GM19035 (cell line): ENCODE data around the gene TIMM23.
"Not testable (repeated sequence)": the region's sequence is repeated elsewhere in the genome, so short reads cannot be mapped to it uniquely, and the experiment has no call there.

Experiments used
- ATAC-seq: cut with Tn5 transposase; IDR thresholded peaks from one replicate; pipeline ENCODE4 v1.9.1; 2021; ENCODE audit not compliant: unreplicated experiment

TIMM23 gene

DNA sequence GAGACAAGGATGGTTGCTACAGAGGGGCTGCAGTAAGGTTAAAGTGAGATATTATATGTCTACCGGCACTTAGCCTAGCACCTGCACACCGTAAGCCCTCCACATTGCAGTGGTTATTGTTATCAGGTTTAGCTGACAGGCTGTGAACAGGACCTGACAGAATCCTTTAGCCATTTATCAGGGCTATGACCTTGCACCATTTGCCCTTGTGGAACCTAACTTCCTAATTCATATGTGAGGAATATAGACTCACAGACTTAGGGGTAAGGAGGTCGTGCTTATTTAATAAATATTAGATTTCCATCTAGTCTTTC, 48.0 kb downstream of the TIMM23 start:
- no peak for ATAC-seq

DNA sequence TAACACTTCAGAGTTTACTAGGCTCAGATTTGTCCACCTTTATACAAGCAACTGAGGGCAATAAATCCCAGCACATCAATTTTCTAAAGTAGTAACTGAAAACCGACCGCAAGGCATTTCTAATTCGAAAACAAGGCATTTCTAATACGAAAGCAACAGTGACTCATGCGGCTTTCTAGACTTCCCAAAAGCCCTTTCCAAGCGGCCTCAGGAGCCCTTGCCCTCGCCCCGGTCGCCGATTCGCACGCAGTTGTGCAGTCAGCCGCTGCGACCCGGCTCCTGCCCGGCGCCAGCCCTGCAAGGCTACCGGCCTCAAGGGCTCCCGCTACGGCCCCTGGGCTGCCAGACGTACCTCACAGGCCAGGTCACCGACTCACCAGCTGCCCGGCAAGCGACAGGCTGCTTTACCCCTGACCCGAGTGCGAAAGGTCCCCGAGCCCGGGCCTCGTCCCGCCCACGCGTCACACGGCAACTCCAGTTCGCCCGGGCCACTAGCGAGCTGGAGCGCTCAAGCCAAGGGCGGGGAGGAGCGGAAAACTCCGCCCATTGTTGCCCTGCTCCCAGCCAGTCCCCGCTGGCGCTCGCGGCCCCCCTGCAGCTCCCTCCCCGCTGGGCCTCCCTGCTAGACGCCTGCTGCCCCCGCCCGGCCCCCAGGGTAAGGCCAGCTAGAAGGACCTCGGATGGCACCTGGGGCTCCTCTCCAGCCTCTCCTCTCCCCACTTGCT, 50.9 kb downstream of the TIMM23 start:
- peak; percentile 94 for ATAC-seq

DNA sequence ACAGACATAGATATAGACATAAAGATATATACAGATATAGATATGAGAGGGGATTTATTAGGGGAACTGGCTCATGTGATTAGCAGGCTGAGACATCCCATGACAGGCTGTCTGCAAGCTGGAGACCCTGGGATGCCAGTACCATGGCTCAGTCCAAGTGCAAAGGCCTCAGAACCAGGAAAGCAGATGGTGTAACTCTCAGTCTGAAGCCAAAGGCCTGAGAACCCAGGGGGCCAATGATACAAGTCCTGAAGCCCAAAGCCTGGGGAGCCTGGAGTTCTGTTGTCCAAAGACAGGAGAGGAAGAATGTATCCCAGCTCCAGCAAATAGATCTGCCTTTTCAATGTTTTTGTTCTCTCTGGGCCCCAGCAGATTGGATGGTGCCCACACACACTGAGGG, 52.7 kb downstream of the TIMM23 start:
- no peak for ATAC-seq

DNA sequence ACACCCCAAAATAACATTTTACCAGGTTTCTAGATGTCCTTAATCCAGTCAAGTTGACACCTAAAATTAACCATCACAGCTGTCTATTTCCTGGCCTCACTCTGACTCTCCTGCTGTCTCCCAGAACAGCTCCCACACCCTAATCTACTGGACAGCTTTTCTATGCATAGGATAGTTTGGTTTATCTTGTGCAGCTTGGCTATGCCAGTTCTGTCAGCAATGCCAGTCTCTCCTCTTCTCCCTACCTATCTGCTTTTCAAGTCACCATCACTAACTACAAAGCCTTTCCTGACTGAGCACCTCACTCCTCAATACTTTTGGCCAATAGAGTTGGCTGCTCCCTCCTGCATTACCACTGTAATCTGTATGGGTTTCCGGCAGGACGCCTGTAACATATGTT, 53.1 kb downstream of the TIMM23 start:
- no peak for ATAC-seq

DNA sequence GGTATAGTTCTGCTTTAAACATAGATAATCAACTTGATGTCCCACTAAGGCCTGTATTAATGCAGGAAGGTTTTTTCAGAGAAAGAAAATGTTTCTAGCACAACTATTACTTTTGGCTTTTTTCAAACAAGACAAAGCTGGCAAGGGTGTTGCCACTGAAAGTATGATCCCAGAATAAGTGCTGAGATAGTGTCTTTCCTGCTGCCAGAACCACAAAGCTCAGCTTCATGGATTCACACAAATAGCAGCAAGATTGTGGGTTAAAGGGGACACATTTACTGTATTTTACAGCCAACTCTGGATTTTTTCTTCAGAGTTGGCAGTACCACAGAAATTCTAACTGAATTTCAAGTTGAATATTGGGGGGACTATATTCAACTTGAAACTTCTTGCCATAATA, 53.8 kb downstream of the TIMM23 start:
- ATAC-seq: no peak

DNA sequence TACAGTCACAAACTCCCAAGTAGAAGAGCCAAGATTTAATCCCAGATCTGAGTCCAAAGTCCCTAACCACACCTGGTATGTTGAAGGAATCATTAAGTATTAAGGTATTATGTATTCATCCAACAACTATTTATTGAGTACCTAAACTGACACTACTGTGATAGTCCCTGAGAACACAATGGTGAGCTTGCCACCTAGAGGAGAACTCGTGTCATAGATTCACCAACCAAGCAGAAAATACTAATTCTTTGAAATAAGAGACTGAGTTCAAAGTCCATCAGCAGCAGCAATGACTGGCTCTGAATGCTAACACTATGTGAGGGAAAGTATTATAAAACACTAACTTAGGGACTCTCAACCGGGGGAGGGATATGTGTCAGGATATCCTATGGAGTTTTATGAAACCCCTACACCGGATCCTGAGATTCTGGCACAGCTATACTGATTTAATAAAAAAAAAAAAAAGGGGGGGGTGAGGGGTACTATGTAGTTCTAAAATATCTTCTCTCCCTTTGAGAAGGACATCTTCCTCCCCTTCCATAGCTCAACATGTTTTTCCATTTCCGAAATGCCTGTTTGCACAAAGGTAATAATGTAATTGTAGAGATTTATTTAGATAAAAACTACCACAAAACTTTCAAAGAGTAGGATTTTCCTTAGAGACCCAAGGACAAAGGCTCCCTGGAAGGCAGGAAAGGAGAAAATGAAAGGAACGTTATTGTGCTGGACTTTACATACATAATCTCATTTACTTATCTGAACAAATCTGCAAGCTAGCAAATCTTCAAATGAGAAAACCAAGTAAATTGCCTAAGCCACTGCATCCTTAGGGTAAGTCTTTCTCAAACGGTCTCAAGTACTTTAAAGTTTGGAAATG, 56.5 kb downstream of the TIMM23 start:
- no peak for ATAC-seq

DNA sequence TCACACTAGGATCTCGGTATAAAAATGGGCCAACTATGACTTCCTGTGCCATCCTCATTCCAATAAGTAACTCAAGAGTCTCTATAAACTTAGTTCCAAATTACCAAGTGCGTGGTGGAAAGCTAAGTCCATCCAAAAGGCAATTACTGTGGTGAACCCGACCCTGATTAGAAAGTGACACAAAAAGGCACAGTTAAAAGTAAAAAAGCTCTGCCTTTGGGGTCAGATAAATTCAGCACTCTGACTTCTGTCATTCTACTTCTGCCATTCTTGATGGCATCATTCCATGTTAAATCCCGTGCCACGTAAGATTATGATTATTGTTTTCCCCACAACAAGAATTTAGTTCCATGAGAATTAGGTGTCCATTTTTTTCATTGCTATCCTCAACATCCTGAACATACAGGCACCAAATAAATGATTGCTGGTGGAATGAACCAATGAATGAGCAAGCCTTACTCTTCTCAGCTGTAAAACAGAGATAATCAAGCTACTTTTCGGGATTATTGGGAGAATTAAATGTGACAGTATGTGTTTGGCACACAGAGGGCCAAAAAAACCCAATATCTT, 57.3 kb downstream of the TIMM23 start:
- ATAC-seq: no peak

DNA sequence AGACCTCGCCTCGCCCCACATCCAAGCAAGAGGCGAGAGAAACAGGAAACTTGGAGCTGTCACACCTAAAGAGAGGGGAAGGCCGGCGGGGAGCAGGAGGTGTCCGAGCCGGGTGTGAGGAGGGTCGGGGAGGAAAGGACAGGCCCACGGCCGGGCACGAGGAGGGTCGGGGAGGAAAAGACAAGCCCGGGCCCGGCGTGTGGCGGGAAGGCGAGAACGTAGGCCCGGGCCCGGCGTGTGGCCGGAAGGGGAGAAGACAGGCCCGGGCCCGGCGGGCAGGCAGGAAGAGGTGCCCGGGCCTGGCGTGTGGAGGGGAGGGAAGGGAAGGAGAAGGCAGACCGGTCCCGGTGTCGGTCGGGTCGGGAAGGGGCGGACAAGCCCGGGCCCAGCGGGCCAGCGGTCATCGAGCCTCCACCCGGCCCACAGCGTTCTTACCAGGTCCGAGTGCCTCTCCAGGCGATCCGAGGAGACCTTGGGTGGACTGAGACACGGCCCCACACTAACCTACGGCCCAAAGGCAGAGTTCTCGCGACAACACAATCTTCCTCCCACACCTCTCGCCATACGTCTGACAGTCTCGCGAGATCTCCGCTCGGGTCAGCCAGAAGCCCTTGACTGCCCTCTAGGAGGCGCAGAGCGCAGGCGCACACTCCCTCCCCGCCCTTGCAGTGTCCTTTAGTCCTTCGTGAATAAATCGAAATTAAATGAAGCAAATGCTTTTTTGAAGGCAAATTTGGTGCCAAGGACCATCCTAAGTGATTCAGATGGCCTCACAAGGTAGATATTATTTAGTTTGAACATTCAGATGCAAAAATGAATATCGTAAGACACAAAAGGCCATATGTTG, 58.0 kb downstream of the TIMM23 start, which contains the start of gene NCOA4:
TSS of gene NCOA4 (minus strand) at position 533 of the 847 bp plus-strand sequence. CDS start 13,943 bp downstream, outside the sequence.
- peak; percentile 97 for ATAC-seq

DNA sequence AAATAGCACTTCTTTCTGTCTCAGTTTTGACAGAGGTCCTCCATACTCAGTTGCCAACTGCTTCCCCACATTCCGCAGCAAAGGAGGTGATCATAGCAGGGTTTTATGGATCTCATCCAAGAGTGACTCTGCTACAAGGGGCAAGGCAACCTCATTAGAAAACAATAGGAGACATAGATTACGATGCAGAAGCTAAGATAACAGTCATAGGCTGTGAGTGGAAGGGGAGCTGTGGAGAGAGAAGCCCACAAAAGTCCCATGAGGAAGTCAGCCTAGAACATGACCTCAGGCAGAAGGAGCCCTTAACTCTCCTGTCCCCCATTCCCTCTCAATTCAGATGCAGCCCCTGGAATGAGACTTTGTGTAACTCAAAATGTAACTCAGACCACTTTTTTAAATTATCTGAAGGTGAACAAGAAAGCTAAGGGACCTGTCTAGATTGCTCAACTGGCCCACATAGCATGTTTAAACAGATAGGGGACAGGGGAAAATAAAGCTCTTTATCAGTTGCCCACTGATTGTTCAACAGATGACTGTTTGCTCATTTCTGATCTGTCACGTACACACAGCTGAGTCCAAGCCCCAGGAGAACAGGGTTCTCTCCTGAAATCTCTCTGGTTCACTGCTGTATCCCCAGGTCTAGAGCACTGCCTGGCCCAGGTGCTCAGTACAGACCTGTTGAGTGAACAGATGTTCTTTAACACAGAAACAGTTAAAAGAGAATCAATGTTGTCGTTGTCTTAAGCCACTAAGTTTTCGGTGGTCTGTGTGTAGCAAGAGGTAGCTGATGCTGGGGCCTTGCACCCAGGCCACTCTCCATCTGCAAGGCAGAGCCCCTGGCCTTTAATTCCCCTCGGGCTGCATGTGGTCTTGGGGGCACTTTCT, 59.6 kb downstream of the TIMM23 start:
- ATAC-seq: no peak

DNA sequence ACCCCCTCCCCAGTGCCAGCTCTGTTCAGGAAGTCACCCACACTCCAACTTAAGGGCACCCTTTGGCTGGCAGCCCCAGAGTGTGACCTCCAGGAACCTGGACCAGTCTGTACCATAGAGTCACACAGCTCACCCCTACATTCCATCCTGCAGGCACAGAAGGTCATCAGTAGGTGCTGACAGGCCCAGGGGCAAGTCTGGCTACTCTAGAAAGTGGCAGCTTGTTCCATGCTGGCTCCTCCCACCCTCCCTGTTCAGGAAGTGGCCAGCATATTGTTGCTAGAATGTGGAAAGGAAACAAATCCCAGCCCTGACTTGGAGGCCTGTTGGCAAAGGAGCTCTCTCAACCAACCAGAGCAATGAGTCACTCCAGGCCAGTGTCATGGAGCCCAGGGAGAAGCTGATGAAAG, 61.3 kb downstream of the TIMM23 start:
- ATAC-seq: no peak

DNA sequence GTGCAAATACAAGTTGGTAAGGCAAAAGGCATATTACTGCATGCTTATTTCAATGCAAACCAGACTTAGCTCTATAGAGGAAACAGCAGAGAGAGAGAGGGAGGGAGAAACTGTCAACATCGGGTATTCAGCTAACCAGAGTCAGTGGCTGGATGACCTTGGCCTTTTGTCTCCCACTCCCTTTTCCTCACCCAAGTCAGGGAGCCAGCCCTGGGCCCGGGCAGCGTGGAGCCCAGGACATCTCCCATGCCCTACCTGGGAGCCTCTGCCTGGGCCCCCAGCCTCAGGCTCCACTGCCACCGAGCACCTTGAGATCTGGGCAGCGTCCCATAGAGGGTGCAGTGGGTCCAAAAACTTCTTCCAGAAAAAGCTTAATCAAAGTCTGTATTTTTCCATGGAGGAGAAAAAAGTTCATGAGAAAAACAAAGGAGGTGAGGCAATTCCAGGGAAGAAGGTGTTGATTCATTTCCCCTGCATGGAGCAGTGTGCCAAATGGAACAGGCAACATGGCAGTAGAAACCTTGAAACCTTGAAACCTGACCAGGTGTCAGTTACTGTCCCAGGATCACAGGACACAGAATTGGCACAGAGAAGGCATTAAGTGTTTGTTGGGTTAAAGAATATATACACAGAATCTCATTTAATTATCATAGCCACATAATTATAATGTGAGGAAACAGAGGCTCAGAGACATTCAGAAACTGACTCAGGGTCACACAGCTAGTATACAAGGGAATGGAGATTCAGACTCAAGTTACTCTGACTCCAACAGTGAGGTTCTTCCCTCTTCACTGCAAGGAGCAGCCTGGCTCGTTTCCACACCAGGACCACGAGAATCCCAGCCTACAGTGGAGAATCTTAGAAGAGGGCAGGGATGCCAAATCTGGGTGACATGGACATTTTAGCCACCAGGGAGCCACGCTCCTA, 63.9 kb downstream of the TIMM23 start:
- ATAC-seq: no peak

DNA sequence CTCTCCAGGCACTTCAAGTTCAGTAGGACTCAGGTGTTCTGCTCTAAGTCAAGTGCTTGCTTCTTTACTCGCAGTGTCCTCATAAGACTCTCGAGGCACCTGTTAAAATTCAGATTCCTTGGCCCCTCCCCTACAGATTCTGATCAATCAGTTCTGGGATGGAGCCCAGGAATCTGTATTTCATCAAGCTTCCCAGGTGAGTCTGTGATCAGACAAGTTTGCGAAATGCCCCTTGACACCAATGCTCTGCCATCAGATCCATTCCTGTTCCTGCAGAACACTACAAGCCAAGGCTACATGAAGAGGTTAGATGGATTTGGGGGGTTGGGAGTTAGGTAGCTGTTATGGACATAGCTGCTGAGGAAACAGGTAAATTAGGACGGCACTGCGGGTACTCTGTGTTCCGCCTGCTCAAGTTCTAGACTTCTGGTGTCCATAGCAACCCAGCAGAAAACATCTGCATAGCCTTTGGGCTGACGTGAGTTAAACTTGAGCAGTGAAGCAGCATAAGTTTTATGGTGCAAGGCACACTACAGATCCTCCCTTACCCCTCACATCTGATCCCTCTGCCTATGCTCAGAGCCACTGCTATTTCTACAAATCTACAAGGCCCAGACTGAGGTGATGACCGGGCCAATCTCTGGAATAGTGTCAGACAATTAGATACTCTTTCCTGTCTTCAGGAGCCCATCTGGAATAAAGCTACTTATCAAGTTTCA, 65.0 kb downstream of the TIMM23 start:
- ATAC-seq: no peak

DNA sequence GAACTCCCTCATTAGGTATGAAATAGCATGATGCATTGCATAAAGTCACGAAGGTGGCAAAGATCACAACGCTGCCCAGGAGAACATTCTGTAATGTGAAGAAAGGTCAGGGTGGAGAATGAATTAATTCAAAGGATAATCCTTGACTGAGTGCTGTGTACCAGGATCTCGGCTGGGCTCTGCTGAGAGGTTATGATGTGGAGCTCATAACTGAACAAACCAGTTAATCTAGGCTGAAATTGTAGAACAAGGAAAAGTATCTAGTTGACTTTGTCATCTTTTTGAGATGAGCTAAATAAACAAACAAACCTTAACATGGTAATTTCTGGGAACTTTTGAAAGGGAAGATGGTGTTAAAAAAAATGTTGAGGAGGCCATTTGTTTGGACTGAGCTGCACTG, 67.7 kb downstream of the TIMM23 start:
- no peak for ATAC-seq

DNA sequence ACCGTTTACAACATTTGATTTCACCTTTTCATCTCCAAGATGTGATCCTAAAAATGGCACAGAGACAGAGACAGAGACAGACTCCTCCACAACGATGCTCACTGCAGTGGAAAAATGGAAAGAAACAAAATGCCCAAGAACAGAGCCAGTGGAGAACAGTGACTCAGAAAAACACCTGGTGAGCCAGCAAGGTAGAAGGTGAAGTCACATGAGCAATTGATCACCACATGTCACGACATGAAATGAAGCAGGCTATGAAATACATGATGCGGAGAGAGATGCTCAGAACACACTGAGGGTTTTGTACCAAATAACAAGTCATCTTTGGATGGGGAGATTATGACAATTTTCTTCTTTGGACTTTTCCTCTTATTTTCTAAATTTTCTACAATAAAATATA, 70.2 kb downstream of the TIMM23 start:
- ATAC-seq: no peak

DNA sequence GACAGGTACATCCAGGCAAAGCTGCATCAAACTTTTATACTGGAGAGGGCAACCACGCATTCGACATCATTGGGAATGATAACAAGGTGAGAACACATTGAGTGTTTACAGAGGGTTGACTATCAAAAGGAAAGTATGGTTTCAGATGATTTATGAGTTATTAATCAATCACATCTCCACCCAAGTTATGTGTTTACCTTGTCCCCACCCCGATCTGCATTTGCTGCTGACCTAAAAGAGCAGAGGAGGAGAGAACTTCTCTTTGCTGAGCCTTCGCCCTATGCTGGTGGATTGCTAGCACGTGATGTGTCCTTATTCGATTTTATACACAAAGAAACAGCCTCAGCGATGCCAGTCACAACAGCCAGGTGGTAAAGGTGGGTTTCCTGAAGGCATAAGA, 74.0 kb downstream of the TIMM23 start, which contains the start of gene MSMB:
TSS of gene MSMB (minus strand) at position 9 of the 400 bp plus-strand sequence. CDS start 32 bp downstream, outside the sequence.
- ATAC-seq: no peak

DNA sequence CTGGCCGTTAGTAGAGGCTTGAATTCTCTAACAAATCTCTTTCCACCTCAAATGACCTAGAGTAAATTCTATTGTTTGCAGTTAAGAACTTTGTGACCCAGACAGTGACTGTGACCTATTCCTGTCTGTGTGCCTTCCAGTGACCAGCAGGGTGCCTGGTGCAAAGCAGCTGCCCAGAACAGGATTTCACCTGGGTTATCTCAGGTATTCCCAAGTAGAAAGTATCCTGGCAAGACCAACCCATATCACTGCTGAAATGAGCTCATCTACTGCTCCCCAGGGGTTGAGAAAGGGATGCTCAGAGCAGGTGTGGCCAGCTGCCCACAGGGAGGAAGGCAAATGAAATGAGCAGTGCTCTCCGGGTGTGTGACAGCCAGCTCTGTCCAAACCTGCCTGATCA, 75.9 kb downstream of the TIMM23 start:
- ATAC-seq: no peak

DNA sequence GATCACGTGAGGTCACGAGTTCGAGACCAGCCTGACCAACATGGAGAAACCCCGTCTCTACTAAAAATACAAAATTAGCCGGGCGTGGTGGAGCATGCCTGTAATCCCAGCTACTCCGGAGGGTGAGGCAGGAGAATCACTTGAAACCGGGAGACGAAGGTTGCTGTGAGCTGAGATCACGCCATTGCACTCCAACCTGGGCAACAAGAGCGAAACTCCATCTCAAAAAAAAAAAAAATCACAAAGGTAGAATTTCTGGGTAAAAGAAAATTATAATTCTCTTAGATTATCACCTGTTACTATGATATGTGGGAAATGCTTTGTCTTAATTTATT, 77.2 kb downstream of the TIMM23 start:
- ATAC-seq: not testable (repeated sequence)

DNA sequence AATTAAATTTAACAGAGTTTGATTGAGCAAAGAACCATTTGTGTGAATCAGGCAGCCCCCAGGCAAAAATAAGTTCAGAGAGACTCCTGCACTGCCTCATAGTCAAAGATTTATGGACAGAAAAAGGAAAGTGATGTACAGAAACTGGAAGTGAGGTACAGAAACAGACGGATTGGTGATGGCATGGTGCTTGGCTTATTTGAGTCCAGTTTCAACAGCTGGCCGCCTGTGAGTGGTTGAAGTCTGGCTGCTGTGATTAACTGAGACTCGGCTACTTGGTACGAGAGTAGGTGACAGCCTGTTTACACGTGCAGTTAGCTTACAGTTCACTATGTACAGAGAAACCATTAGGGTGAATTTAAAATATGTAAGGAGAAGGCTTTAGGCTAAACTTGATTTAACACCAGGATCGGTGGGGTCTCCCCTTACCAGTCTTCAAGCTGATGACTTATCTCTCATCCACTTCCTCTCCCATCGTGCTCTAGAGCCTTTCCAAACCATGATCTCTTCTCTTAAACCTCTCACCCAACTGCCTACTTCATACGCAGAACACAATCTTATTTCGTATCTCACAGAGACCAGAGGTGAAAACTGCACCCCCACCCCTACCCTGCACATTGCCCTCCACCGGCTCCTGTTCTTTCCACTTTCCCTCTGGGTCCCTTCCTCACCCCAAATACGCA, 78.8 kb downstream of the TIMM23 start:
- no peak for ATAC-seq
